Measurements from ENCODE around the gene MAPKBP1. TPM values are rescaled to one million over a fixed set of nuclear protein-coding genes. Genes with fewer than 3 reads are reported as not detected.

MAPKBP1 gene
- total RNA-seq, 2 donors from 2014 or later: 12.5 to 31.6 TPM

DNA sequence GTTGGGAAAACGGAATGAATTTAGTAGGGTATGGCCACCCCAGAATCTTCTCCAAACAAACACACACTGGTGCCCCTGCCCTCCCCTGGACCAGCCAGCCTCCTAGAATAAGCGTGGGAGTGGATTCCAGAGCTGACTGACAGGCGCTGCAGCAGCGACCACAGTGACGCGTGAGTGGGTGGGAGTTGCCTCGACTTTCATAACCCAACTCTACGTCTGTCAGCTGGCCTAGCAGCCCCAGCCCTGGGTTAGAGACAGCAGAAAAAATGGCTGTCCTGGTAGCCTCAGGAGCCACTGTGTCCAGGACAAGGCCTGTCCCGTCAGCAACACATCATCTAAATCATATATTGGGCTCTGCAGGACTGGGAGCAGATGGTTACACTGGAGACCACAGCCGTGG lies 74.3 kb downstream of the MAPKBP1 start:
- H3K36me3 ChIP-seq (replicated peaks in 1 of 2; ENCODE audit: insufficient read depth in 1 of 2, low read depth in 2 of 2): peaks cover 0 to 15% of the 10 kb centered on the region in 2 donors
- ATAC-seq: no peak
- no peak for TF ChIP-seq CTCF (IDR thresholded peaks at IDR 0.05)
- no peak for TF ChIP-seq POLR2A (IDR thresholded peaks at IDR 0.05)
- no peak for DNase-seq
- no peak overlapping the region for H3K27ac ChIP-seq
- WGBS, 2 donors: 89 to 91% methylated on average over 9 to 10 of the region's 10 CpGs
- no peaks in the 10 kb centered on the region for H3K9me3 ChIP-seq
- H3K4me1 ChIP-seq: peaks cover 10% of the 10 kb centered on the region
- intact Hi-C loops (cut with DNase I): no loop called here
- no peak overlapping the region for H3K4me3 ChIP-seq
- no peaks in the 10 kb centered on the region for H3K27me3 ChIP-seq

DNA sequence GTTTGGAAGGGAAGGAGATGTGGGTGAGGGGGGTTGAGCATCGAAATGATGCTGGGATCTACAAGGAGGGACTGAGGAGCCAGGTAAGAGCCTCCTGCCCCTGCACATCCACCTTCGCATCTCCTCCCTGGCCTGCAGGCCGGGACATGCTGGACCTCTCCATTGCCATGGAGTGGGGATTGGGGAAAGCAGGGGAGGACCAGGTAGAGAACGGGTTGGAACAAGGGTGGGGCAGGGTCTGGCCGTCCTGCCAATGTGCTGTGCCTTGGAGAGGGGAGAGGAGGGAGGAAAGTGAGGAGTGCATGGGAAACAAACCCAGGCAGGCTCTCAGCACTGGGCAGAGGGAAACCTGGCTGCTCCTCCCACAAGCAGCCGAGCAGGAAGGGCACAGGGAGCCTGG lies 74.9 kb downstream of the MAPKBP1 start:
- H3K36me3 ChIP-seq (replicated peaks in 1 of 2; ENCODE audit: insufficient read depth in 1 of 2, low read depth in 2 of 2): peaks cover 0 to 15% of the 10 kb centered on the region in 2 donors
- DNase-seq: no peak
- H3K9me3 ChIP-seq: no peaks in the 10 kb centered on the region
- ATAC-seq: no peak
- H3K27me3 ChIP-seq: no peaks in the 10 kb centered on the region
- H3K4me3 ChIP-seq: no peak overlapping the region
- no peak overlapping the region for H3K27ac ChIP-seq
- peaks cover 10% of the 10 kb centered on the region for H3K4me1 ChIP-seq
- TF ChIP-seq CTCF (IDR thresholded peaks at IDR 0.05) (no peak), POLR2A (IDR thresholded peaks at IDR 0.05) (no peak)
- WGBS, 2 donors: 85 to 86% methylated on average over 6 of the region's 6 CpGs
- intact Hi-C loops (cut with DNase I): no loop called here

GRCh38 chr15:41849861-41850260 lies 75.6 kb downstream of the MAPKBP1 start:
- TF ChIP-seq POLR2A (IDR thresholded peaks at IDR 0.05) (no peak), CTCF (IDR thresholded peaks at IDR 0.05) (peak in 1 of 7 experiments; percentile 16)
- H3K4me3 ChIP-seq: no peak overlapping the region
- intact Hi-C loops (cut with DNase I): no loop called here
- peaks cover 0 to 14% of the 10 kb centered on the region in 2 donors for H3K36me3 ChIP-seq (replicated peaks in 1 of 2; ENCODE audit: insufficient read depth in 1 of 2, low read depth in 2 of 2)
- H3K9me3 ChIP-seq: no peaks in the 10 kb centered on the region
- ATAC-seq (peak; percentile 57), DNase-seq (peak; percentile 49 to 71 (median 59))
- no peak overlapping the region for H3K27ac ChIP-seq
- no peaks in the 10 kb centered on the region for H3K27me3 ChIP-seq
- H3K4me1 ChIP-seq: peaks cover 10% of the 10 kb centered on the region
- WGBS, 2 donors: 28 to 37% methylated on average over 2 to 8 of the region's 8 CpGs

DNA sequence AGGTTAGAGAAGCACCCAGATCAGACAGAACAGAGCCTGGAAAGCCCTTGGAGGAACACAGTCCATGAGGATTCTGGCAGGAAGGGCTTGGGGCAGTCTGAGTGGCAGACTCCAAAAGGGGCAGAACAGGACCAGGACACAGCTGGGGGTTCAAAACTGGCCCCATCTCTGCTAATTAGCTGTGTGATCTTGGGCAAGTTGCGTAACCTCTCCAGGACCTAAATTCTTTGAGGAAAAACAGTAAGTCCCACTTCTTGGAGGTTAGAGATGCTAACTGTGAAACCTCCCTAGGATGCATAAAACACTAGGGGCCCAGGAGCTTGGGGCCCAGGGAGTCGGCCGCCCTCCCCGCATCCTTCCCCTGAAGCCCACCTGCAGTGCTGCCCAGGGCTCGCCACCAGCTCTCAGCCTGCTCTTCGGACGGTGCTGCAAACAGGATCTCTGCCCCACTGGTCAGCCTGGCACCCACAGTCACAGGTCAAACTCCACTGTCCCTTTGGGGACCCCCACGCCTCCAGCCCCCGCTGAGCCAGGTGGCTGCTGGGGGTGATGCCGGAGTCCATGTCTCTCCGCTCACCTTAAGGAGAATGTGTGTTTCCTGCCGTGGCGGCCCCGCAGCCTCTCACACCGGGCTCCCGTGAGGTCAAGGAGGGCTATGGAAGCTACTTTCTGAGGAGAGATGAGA lies 76.3 kb downstream of the MAPKBP1 start:
- no peak for DNase-seq
- no peak overlapping the region for H3K27ac ChIP-seq
- WGBS, 2 donors: 57 to 80% methylated on average over 7 to 16 of the region's 16 CpGs
- H3K4me1 ChIP-seq: peaks cover 10% of the 10 kb centered on the region
- H3K9me3 ChIP-seq: no peaks in the 10 kb centered on the region
- H3K4me3 ChIP-seq: no peak overlapping the region
- intact Hi-C loops (cut with DNase I): no loop called here
- H3K27me3 ChIP-seq: no peaks in the 10 kb centered on the region
- no peak for TF ChIP-seq CTCF (IDR thresholded peaks at IDR 0.05)
- no peak for TF ChIP-seq POLR2A (IDR thresholded peaks at IDR 0.05)
- H3K36me3 ChIP-seq (replicated peaks in 1 of 2; ENCODE audit: insufficient read depth in 1 of 2, low read depth in 2 of 2): peaks cover 0 to 11% of the 10 kb centered on the region in 2 donors
- ATAC-seq: no peak

DNA sequence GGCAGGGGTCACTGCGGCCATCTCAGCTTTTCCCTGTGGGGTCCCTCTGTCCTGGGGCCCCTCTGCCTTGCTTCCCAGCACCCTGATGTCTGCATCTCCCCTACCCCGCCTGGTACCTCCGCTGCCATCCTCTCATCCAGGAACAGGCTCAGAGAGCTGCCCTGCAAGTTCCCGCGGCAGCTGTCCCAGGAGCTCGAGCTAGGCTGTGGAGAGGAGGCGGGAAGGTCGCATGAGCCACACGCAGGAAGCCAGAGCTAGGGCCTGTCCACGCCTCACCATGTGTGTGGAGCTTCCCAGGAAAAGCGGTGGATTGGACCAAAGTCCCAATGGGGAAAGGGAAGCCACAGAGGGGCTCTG lies 76.9 kb downstream of the MAPKBP1 start:
- H3K9me3 ChIP-seq: no peaks in the 10 kb centered on the region
- no peaks in the 10 kb centered on the region for H3K27me3 ChIP-seq
- no peak overlapping the region for H3K27ac ChIP-seq
- no peak overlapping the region for H3K4me3 ChIP-seq
- peaks cover 10% of the 10 kb centered on the region for H3K4me1 ChIP-seq
- DNase-seq (peak in 1 of 4 donors; percentile 20), ATAC-seq (no peak)
- WGBS, 2 donors: 32 to 43% methylated on average over 11 of the region's 11 CpGs
- TF ChIP-seq POLR2A (IDR thresholded peaks at IDR 0.05) (no peak), CTCF (IDR thresholded peaks at IDR 0.05) (no peak)
- peaks cover 0 to 9% of the 10 kb centered on the region in 2 donors for H3K36me3 ChIP-seq (replicated peaks in 1 of 2; ENCODE audit: insufficient read depth in 1 of 2, low read depth in 2 of 2)
- intact Hi-C loops (cut with DNase I): no loop called here
